Activated naive CD4-positive, alpha-beta T cell treated with anti-CD3 and anti-CD28 coated beads, Interleukin-2, amount 10 ng/mL, durations not matched to agents 7 days and 5 days (primary cell): Measurements from ENCODE around the gene AVPR2.
A peak's percentile ranks its signal among the peaks of the same experiment; 100 is the strongest.

Source experiments
- CTCF ChIA-PET: fragments of 350-600 bp; sonication (Branson Sonifier 250); formaldehyde crosslinking; loops from one replicate; lab custom pipeline; 2021; ENCODE audit warnings: antibody characterized with exemption; lab: Charles Lee
- DNase-seq: peaks from one replicate; pipeline ENCODE4 v3.0.0-alpha.2; 2020
- H3K27ac Mint-ChIP-seq: one replicate; pipeline ENCODE4 v1.8.0; 2021; ENCODE audit warnings: mild to moderate bottlenecking, moderate library complexity, mixed read lengths
- H3K27me3 Mint-ChIP-seq: one replicate; pipeline ENCODE4 v1.8.0; 2021; ENCODE audit warnings: mild to moderate bottlenecking, mixed read lengths
- H3K36me3 Mint-ChIP-seq: one replicate; pipeline ENCODE4 v1.8.0; 2021; ENCODE audit warnings: mixed read lengths
- H3K4me1 Mint-ChIP-seq: one replicate; pipeline ENCODE4 v1.8.0; 2021; ENCODE audit warnings: mixed read lengths
- H3K4me3 Mint-ChIP-seq: one replicate; pipeline ENCODE4 v1.8.0; 2021; ENCODE audit warnings: mild to moderate bottlenecking, moderate library complexity, mixed read lengths
- H3K9me3 Mint-ChIP-seq: one replicate; pipeline ENCODE4 v1.8.0; 2021; ENCODE audit warnings: mixed read lengths

Gene AVPR2

DNA sequence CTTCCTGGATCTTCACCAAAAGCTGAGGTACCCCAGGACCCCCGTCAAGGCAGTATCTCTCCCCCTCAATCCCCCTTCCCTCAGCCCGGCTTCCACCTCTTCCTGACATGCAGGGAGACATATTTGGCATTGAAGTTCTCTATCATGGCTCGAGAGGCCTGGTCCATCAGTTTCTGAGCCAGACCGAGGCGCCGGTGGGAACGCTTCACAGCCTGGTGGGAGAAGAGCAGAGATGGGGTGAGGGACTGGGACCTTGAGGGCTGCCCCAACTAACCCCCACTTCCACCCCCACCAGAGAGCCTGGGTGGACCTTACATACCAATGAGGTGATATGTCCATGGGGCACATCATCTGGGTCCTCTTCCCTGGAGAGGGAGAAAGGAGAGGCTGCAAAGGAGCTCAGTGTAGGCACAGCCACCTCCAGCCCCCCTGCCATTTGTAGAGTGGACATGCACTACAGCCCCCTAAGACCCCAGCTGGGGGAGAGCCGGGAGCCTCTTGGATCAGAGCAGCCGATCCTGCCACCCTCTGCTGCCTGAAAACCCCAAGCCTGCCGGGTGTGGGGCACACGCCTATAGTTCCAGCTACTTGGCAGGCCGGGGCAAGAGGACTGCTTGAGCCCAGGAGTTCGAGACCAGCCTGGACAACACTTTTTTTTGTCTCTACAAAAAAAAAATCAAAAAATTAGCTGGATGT lies 27.9 kb downstream of the AVPR2 start:
- peaks cover 39% of the 10 kb centered on the region for H3K4me1 Mint-ChIP-seq
- H3K9me3 Mint-ChIP-seq = no peaks in the 10 kb centered on the region
- no peak for DNase-seq
- H3K27ac Mint-ChIP-seq = no peak overlapping the region
- H3K36me3 Mint-ChIP-seq = peaks cover 12% of the 10 kb centered on the region
- CTCF ChIA-PET = interaction anchor here (2.2 to 14.7 kb wide), 2 partner anchors 8 to 16 kb away, joined by 7 to 241 read pairs; partner anchors contain the start of gene RENBP
- H3K27me3 Mint-ChIP-seq = no peaks in the 10 kb centered on the region
- no peak overlapping the region for H3K4me3 Mint-ChIP-seq

DNA sequence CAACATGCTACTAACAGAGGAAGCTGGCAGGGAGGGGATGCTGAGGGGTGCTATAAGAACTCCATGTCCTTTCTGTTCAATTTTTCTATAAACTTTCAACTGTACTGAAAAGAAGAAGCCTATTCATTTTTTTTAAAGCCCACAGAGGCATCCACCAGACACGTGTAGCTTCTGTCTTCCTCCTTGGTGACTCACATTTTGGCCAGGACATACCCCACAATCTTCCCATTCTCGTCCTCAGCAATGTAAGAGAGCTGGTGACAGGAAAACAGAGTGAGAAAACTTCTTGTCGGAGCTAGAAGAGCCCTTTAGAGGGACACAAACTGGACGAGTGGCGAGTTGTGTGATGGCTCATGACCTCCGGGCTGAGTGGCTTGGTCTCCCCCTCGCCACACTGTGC lies 29.3 kb downstream of the AVPR2 start:
- peak overlapping the region; percentile 76 for H3K27ac Mint-ChIP-seq
- no peaks in the 10 kb centered on the region for H3K9me3 Mint-ChIP-seq
- DNase-seq = no peak
- peak overlapping the region; percentile 83 for H3K4me3 Mint-ChIP-seq
- peaks cover 37% of the 10 kb centered on the region for H3K4me1 Mint-ChIP-seq
- CTCF ChIA-PET = interaction anchor here (2.2 to 14.7 kb wide), 2 partner anchors 9 to 14 kb away, joined by 7 to 241 read pairs; partner anchors contain the start of gene RENBP
- no peaks in the 10 kb centered on the region for H3K27me3 Mint-ChIP-seq
- peaks cover 13% of the 10 kb centered on the region for H3K36me3 Mint-ChIP-seq

DNA sequence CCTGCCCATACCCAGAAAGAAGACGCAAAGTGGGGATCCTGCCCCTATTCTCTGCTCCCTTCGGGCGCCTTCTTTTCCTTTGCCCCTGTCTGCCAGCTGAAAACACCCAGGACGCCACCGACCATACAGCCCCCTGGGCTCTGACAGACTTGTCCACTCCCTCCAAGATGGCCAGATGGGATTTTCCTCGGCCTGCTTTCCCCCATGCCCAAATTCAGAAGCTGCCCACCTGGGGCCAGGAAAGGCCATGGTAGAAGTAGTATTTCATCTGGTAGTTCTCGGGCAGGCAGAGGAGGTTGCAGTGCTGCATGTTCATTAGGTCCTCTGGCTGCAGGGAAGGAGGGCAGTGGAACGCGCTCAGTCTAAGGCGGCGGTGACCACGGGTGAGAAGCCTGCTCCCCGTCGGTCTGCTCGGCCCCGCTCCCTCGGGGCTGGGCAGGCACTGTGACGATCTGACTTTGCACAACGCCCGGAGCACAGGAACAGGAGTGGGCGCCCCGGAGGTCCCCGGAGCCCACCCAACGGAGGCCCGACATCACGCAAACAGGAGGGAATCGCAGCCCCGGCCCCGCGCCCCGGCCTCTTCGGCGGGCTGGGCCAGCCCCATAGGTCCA lies 29.8 kb downstream of the AVPR2 start:
- no peak for DNase-seq
- Mint-ChIP-seq H3K27ac (peak overlapping the region; percentile 76), H3K9me3 (no peaks in the 10 kb centered on the region), H3K36me3 (peaks cover 11% of the 10 kb centered on the region), H3K4me3 (peak overlapping the region; percentile 83), H3K27me3 (no peaks in the 10 kb centered on the region), H3K4me1 (peaks cover 33% of the 10 kb centered on the region)
- CTCF ChIA-PET = interaction anchor here (2.2 to 14.7 kb wide), 2 partner anchors 10 to 14 kb away, joined by 7 to 241 read pairs; partner anchors contain the start of gene RENBP

DNA sequence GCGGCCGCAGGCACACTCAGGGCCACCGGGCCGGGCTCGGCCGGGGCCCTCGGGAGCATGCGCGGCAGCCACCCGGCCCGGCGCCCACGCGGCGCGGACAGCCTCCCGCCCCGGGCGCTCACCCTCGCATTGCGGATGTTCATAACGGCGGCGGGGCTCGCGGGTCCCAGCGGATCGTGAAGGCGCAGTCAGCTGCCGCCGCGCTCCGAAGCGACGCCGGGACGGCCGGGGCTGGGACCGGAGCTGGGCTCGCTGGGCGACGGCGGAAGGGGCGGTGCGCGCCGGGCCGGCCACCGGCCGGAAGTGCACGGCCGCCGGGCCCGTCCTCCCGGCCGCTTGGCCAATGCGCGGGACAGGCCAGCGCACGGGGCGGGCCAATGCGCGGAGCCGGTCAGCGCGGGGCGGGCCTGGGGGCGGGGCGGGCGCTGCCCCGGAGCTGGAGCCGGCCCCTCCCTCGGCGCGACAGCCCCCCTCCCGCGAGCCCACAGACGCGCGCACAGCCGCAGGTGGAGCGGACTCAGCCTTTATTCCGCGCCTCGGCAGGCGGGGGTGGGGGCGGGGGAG lies 30.4 kb downstream of the AVPR2 start, which contains the start of gene NAA10:
TSS of gene NAA10 (minus strand) at position 276 of the 564 bp plus-strand sequence. CDS start at position 143, 133 bp downstream.
- DNase-seq = peak; percentile 67
- Mint-ChIP-seq H3K27ac (peak within 1 kb of the TSS; percentile 76), H3K9me3 (no peaks in the 10 kb centered on the region), H3K4me1 (peaks cover 34% of the 10 kb centered on the region), H3K27me3 (no peaks in the 10 kb centered on the region), H3K36me3 (peaks cover 10% of the 10 kb centered on the region), H3K4me3 (peak within 1 kb of the TSS; percentile 83)
- CTCF ChIA-PET = interaction anchor here (14.7 kb wide), 1 partner anchor 13 kb away, joined by 241 read pairs; the partner anchor contains the start of gene RENBP

GRCh38 chrX:153935326-153935851 lies 30.9 kb downstream of the AVPR2 start:
- Mint-ChIP-seq H3K27ac (no peak overlapping the region), H3K36me3 (peaks cover 10% of the 10 kb centered on the region), H3K4me3 (peak overlapping the region; percentile 64), H3K27me3 (no peaks in the 10 kb centered on the region), H3K9me3 (no peaks in the 10 kb centered on the region), H3K4me1 (peaks cover 34% of the 10 kb centered on the region)
- DNase-seq = no peak
- CTCF ChIA-PET = no interaction called here

DNA sequence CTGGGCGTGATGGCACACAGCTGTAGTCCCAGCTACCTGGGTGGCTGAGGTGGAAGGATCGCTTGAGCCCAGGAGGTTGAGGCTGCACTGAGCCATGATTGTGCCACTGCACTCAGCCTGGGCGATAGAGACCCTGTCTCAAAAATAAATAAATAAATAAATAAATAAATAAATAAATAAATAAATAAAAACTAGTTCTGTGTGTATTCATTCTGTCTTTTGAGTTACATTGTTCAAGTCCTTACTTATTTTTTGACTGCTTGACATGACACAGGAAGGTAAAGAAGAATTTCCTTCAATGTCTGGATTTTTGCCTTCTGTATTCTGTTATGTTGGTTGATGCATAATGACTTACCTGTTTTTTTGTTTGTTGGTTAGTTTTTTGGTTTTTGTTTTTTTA lies 32.6 kb downstream of the AVPR2 start:
- Mint-ChIP-seq H3K27ac (no peak overlapping the region), H3K4me1 (peaks cover 31% of the 10 kb centered on the region), H3K36me3 (peaks cover 7% of the 10 kb centered on the region), H3K9me3 (no peaks in the 10 kb centered on the region), H3K27me3 (no peaks in the 10 kb centered on the region), H3K4me3 (no peak overlapping the region)
- CTCF ChIA-PET = no interaction called here
- no peak for DNase-seq

DNA sequence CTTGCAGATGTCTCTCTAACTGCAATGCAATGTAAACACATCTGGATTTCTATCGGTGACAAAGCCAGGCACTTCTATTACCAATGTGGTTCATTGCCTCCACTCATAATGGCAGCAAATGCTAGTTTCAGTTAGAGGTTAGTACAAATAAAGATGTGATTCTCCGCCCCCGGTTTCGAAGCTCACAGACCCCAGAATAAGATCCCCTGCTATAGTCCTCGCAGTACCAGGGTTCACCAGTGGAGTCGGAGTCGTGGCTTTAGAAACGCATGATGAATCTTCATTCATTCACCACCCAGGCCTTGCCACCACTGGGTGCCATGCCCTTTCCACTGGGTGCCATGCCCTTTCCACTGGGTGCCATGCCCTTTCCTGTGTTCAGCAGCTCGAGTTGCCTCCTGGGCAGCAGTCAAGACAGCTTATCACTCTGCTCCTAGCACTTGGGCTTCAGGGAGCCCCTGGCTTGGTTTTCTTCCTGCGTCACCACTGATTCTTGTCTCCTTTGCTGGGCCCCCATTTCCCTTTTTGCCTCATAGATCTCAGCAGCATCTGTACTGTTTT lies 33.8 kb downstream of the AVPR2 start:
- CTCF ChIA-PET = interaction anchor here (2.6 to 3.0 kb wide), 2 partner anchors 9 to 14 kb away, joined by 7 to 11 read pairs; no protein-coding TSS in a partner anchor
- Mint-ChIP-seq H3K27ac (no peak overlapping the region), H3K27me3 (no peaks in the 10 kb centered on the region)

DNA sequence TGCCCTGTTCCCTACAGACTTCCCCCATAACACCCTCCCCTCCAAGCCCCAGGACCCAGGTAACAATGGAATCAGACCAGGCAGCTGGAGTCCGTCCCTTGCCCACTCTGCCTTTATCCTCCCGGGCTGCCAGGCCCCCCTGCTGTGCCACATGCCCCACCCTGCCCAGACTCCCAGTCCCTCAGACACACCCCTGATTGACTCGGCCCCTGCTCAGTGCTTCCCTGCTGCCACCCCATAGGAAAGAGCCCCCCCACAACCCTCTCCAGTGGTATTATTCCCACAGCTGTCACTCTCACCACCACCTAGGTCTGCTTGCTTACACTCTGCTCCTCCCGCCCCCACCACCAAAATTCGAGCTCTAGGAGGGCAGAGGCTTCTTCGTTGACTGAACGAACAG lies 35.1 kb downstream of the AVPR2 start:
- peaks cover 7% of the 10 kb centered on the region for H3K36me3 Mint-ChIP-seq
- H3K27me3 Mint-ChIP-seq = no peaks in the 10 kb centered on the region
- H3K9me3 Mint-ChIP-seq = no peaks in the 10 kb centered on the region
- no peak for DNase-seq
- CTCF ChIA-PET = interaction anchor here (2.6 to 3.0 kb wide), 2 partner anchors 8 to 16 kb away, joined by 7 to 11 read pairs; no protein-coding TSS in a partner anchor
- H3K27ac Mint-ChIP-seq = no peak overlapping the region
- H3K4me3 Mint-ChIP-seq = no peak overlapping the region
- H3K4me1 Mint-ChIP-seq = peaks cover 24% of the 10 kb centered on the region

More for the DNA sequence above, 33.8 kb downstream of the AVPR2 start:
- Mint-ChIP-seq H3K4me3 (no peak overlapping the region), H3K4me1 (peaks cover 29% of the 10 kb centered on the region), H3K9me3 (no peaks in the 10 kb centered on the region), H3K36me3 (peaks cover 7% of the 10 kb centered on the region)
- DNase-seq = no peak

DNA sequence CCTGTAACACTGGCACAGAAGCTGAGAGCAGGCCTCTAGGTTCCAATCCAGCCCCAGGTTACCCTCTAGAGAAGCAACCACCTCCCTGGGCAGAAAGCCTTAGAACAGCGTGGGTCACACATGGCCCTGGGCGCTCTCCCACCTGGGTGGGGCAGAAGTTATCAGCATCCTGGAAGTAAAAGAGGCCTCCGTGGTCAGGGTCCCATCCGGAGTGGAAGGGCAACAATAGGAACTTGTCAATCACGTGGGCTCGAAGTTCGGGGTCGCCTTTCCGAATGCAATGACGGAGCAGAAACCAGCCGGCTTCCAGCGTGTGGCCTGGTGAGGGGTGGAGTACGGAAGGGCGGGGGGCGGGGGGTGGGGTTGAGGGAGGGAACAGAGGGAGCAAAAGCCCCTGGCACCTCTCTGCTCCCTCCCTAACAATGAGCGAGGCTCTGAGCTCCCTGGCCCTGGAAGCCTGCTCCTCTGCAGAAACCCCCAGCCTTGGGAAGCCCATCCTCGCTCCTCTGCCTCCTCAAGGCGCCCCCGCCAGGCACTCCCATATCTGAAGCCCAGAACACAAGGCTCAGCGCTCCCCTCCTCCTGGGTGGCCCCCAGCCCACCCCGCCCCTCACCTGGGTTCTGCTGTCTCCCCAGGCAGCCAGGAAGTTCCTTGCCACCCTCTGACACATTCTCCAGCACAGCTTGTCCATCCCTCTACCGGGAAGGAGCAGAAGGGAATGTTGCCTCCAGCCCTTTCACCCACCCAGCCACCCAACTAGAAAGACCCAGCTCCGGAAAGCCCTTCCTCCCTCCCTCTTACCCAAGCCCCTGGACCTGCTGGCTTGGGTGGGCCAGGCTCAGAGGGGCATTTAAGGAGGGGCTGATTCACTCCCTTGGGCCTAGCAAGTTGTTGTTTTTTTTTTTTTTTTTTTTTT lies 37.1 kb downstream of the AVPR2 start:
- Mint-ChIP-seq H3K36me3 (peaks cover 7% of the 10 kb centered on the region), H3K27ac (peak overlapping the region; percentile 83), H3K9me3 (no peaks in the 10 kb centered on the region), H3K4me3 (peak overlapping the region; percentile 63), H3K4me1 (peaks cover 24% of the 10 kb centered on the region), H3K27me3 (no peaks in the 10 kb centered on the region)
- CTCF ChIA-PET = no interaction called here
- no peak for DNase-seq

DNA sequence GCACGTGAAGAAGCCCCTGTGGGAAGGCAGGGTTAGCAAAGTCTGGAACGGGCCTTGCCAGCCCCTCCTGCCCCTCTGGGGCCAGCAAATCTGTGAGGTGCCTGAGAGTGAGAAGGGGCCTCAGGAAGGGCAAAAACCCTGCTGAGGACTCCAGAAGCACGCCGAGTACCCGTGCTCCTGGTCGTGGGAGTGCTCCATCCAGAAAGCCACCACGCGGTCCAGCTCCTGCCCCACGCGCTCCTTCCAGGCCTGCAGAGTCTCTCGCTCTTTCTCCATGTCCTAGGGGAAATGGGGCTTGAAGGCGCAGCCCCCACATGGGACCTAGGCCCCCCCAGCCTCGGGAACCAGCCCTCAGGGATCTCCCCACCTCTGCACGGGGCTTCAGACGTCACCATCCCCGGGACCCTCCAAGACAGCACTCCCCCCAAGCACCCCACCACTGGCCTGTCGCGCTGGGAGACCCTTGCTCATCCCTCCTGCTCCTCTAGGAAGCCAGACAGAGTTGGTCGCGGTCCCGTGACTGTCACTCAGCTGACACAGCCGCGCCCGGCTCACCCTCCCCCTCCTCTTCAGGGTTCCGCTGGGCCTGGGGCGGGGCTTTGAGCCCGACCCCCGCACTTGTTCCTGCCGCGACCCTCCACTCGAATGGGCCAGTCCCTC lies 39.8 kb downstream of the AVPR2 start, which contains the start of gene RENBP:
TSS of gene RENBP (minus strand) at position 504 of the 660 bp plus-strand sequence. CDS start at position 471, 33 bp downstream.
- no peaks in the 10 kb centered on the region for H3K9me3 Mint-ChIP-seq
- peaks cover 9% of the 10 kb centered on the region for H3K36me3 Mint-ChIP-seq
- peak within 1 kb of the TSS; percentile 76 for H3K27ac Mint-ChIP-seq
- H3K27me3 Mint-ChIP-seq = no peaks in the 10 kb centered on the region
- CTCF ChIA-PET = interaction anchor here (12.0 kb wide), 1 partner anchor 17 kb away, joined by 241 read pairs; the partner anchor contains the start of gene ARHGAP4
- peaks cover 38% of the 10 kb centered on the region for H3K4me1 Mint-ChIP-seq
- DNase-seq = peak; percentile 68
- peak within 1 kb of the TSS; percentile 84 for H3K4me3 Mint-ChIP-seq

- CTCF ChIA-PET = interaction anchor here (12.0 kb wide), 1 partner anchor 17 kb away, joined by 241 read pairs; the partner anchor contains the start of gene ARHGAP4
- no peaks in the 10 kb centered on the region for H3K27me3 Mint-ChIP-seq
- no peaks in the 10 kb centered on the region for H3K9me3 Mint-ChIP-seq
- H3K27ac Mint-ChIP-seq = no peak overlapping the region
- no peak for DNase-seq
- H3K4me1 Mint-ChIP-seq = peaks cover 40% of the 10 kb centered on the region
- peaks cover 11% of the 10 kb centered on the region for H3K36me3 Mint-ChIP-seq
- peak overlapping the region; percentile 23 for H3K4me3 Mint-ChIP-seq
These were observed 40.3 kb downstream of the AVPR2 start for GRCh38 chrX:153944800-153945150.
